A549 (cell line): ENCODE results near the gene TRIM8. TPM values are rescaled to one million over a fixed set of nuclear protein-coding genes. Genes with fewer than 3 reads are reported as not detected.
A peak's percentile ranks its signal among the peaks of the same experiment; 100 is the strongest.

Experiments
- ATAC-seq, 2 experiments: fragments of 200-7000 bp in 1 of 2; fragments of >200 bp in 1 of 2; cut with Nextera tagmentation in 1 of 2; cut with Tn5 transposase in 1 of 2; 3 replicates each; pipeline versions ENCODE4 v1.8.0 to v1.9.1; 2018 to 2020; ENCODE audit warnings: mild to moderate bottlenecking in 1 of 2, moderate library complexity in 1 of 2
- CTCF ChIA-PET: fragments of 300-600 bp; sonication (Branson Sonifier 250); formaldehyde crosslinking; extraction: SDS; loops from one replicate; lab custom pipeline; 2021; ENCODE audit warnings: antibody characterized with exemption, inconsistent platforms; lab: Yijun Ruan, JAX
- POLR2A ChIA-PET: fragments of 350-600 bp; formaldehyde crosslinking; extraction: SDS; loops from one replicate; lab custom pipeline; 2021; ENCODE audit warnings: antibody characterized with exemption, inconsistent platforms; lab: Yijun Ruan, JAX
- DNase-seq, 2 experiments: peaks; one replicate each; pipeline versions ENCODE4 v3.0.0 to v3.0.0-alpha.2; 2011 to 2016; ENCODE audit warnings: low read depth in 1 of 2, low spot score in 1 of 2
- FAIRE-seq: peaks from 2 replicates; lab custom pipeline; 2011; peaks lifted over from hg19 to GRCh38; lab: Jason Lieb, UNC
- H3K27ac ChIP-seq, 2 experiments: fragments of >200 bp; sonication (Bioruptor Twin); formaldehyde crosslinking; 3 replicates each; pipeline ENCODE4 v1.5.1; 2016 to 2017
- H3K4me1 ChIP-seq: fragments of >200 bp; sonication (Bioruptor Twin); formaldehyde crosslinking; 3 replicates; pipeline ENCODE4 v1.6.1; 2016
- H3K4me2 ChIP-seq: fragments of >200 bp; sonication (Bioruptor Twin); formaldehyde crosslinking; 3 replicates; pipeline ENCODE4 v1.6.1; 2016
- H3K4me3 ChIP-seq: fragments of >200 bp; sonication (Bioruptor Twin); formaldehyde crosslinking; 3 replicates; pipeline ENCODE4 v1.5.1; 2016
- H3K9me3 ChIP-seq: fragments of >200 bp; sonication (Bioruptor Twin); formaldehyde crosslinking; 3 replicates; pipeline ENCODE4 v1.6.1; 2016
- BHLHE40 ChIP-seq: IDR thresholded peaks from 2 replicates; pipeline ENCODE4 v1.6.1; 2012; ENCODE audit warnings: low read depth, low read length, inconsistent platforms
- CBX8 ChIP-seq: fragments of 200-600 bp; sonication (generic); IDR thresholded peaks from 2 replicates; pipeline ENCODE4 v1.6.1; 2016
- CHD2 ChIP-seq: fragments of 150-350 bp; IDR thresholded peaks from 2 replicates; pipeline ENCODE4 v1.6.1; 2014; ENCODE audit warnings: low read length; ENCODE audit not compliant: partially characterized antibody
- ESRRA ChIP-seq: fragments of 150-350 bp; IDR thresholded peaks from 2 replicates; pipeline ENCODE4 v1.6.1; 2014; ENCODE audit warnings: mild to moderate bottlenecking, low read length, borderline replicate concordance
- FOSB ChIP-seq: fragments of 250-450 bp; sonication (Bioruptor Pico); IDR thresholded peaks from 2 replicates; pipeline ENCODE4 v1.5.0; 2020; ENCODE audit warnings: mild to moderate bottlenecking, moderate library complexity
- FOSL2 ChIP-seq, 2 experiments: fragments of 450-650 bp in 1 of 2; fragments of >200 bp in 1 of 2; sonication (Bioruptor Twin) in 1 of 2; formaldehyde crosslinking; IDR thresholded peaks; 2 replicates each; pipeline versions ENCODE4 v1.5.0 to v1.6.1; 2016 to 2020; ENCODE audit warnings: mild to moderate bottlenecking in 1 of 2, moderate library complexity in 1 of 2
- FOXS1 ChIP-seq: fragments of 250-450 bp; sonication (Bioruptor Pico); IDR thresholded peaks from 2 replicates; pipeline ENCODE4 v1.5.0; 2020; ENCODE audit warnings: mild to moderate bottlenecking, moderate library complexity
- HDAC2 ChIP-seq: fragments of 200-600 bp; sonication (generic); IDR thresholded peaks from 2 replicates; pipeline ENCODE4 v1.6.1; 2016
- HOXB13 ChIP-seq: fragments of 250-450 bp; sonication (Bioruptor Pico); IDR thresholded peaks from 2 replicates; pipeline ENCODE4 v1.5.0; 2020; ENCODE audit warnings: low read depth, mild to moderate bottlenecking, moderate library complexity
- JUNB ChIP-seq: fragments of >200 bp; sonication (Bioruptor Twin); formaldehyde crosslinking; IDR thresholded peaks from 2 replicates; pipeline ENCODE4 v1.6.1; 2016
- KDM1A ChIP-seq: fragments of 200-600 bp; sonication (generic); IDR thresholded peaks from 2 replicates; pipeline ENCODE4 v1.6.1; 2016; ENCODE audit warnings: low read depth, mild to moderate bottlenecking
- KDM5A ChIP-seq: fragments of 200-600 bp; sonication (generic); IDR thresholded peaks from 2 replicates; pipeline ENCODE4 v1.6.1; 2016; ENCODE audit warnings: antibody characterized with exemption, mild to moderate bottlenecking
- MAFK ChIP-seq: fragments of 450-650 bp; IDR thresholded peaks from 2 replicates; pipeline ENCODE4 v1.6.1; 2014; ENCODE audit not compliant: partially characterized antibody
- NPAS2 ChIP-seq: fragments of 250-450 bp; sonication (Bioruptor Pico); IDR thresholded peaks from 2 replicates; pipeline ENCODE4 v1.8.0; 2022; ENCODE audit warnings: mild to moderate bottlenecking, moderate library complexity, borderline replicate concordance
- POLR2A ChIP-seq: IDR thresholded peaks from 2 replicates; pipeline ENCODE4 v1.6.1; 2012; ENCODE audit warnings: mild to moderate bottlenecking, low read length
- RAD21 ChIP-seq, 2 experiments: fragments of >200 bp in 1 of 2; sonication (Bioruptor Twin) in 1 of 2; formaldehyde crosslinking in 1 of 2; IDR thresholded peaks in 1 of 2; conservative IDR thresholded peaks in 1 of 2; 2 replicates in 1 of 2; 3 replicates in 1 of 2; pipeline ENCODE4 v1.6.1; 2012 to 2018; ENCODE audit warnings: inconsistent platforms in 1 of 2
- RARB ChIP-seq: fragments of 250-450 bp; sonication (Bioruptor Pico); IDR thresholded peaks from 2 replicates; pipeline ENCODE4 v1.8.0; 2021; ENCODE audit warnings: mild to moderate bottlenecking, moderate library complexity
- RCOR1 ChIP-seq: fragments of 150-350 bp; IDR thresholded peaks from 2 replicates; pipeline ENCODE4 v1.6.1; 2014; ENCODE audit warnings: antibody characterized with exemption, low read length, low read depth
- RFX5 ChIP-seq: fragments of 450-650 bp; IDR thresholded peaks from 2 replicates; pipeline ENCODE4 v1.7.1; 2014; ENCODE audit warnings: antibody characterized with exemption, mild to moderate bottlenecking, moderate library complexity
- RNF2 ChIP-seq: fragments of 200-600 bp; sonication (generic); IDR thresholded peaks from 2 replicates; pipeline ENCODE4 v1.6.1; 2016; ENCODE audit warnings: low read depth, mild to moderate bottlenecking, antibody characterized with exemption, moderate library complexity, borderline replicate concordance
- SMC3 ChIP-seq: fragments of >200 bp; sonication (Bioruptor Twin); formaldehyde crosslinking; IDR thresholded peaks from 3 replicates; pipeline ENCODE4 v1.6.1; 2018; ENCODE audit warnings: inconsistent platforms
- TP53 ChIP-seq: fragments of 250-450 bp; sonication (Bioruptor Pico); IDR thresholded peaks from 2 replicates; pipeline ENCODE4 v1.5.0; 2021; ENCODE audit warnings: mild to moderate bottlenecking, moderate library complexity
- ZFP36 ChIP-seq: fragments of 450-650 bp; IDR thresholded peaks from 2 replicates; pipeline ENCODE4 v1.6.1; 2014; ENCODE audit warnings: borderline replicate concordance; ENCODE audit not compliant: partially characterized antibody
- ZSCAN20 ChIP-seq: fragments of 250-450 bp; sonication (Bioruptor Pico); IDR thresholded peaks from 2 replicates; pipeline ENCODE4 v1.8.0; 2022; ENCODE audit warnings: mild to moderate bottlenecking, moderate library complexity
- WGBS: methylation state at CpG from one replicate; pipeline ENCODE4 v1.1.6; 2017; ENCODE audit errors: missing lambda C conversion rate; 5-methylcytosine and 5-hydroxymethylcytosine counted together
- polyA plus RNA-seq, 4 experiments: library from polyadenylated mRNA; depleted of rRNA in 3 of 4; stranded (reverse); fragments of >200 nt; fragmentation: RNase III in 1 of 4; extraction: RNeasy Plus Mini Kit Qiagen cat#74134 plus additional on column Dnase treatment in 1 of 4; gene quantifications; 2 replicates in 3 of 4; 3 replicates in 1 of 4; pipeline ENCODE4 v1.2.3, GENCODE V29; 2011 to 2017
- TF ChIP-seq, protein P1 (sequence below): fragments of >200 bp; sonication (Bioruptor Twin); formaldehyde crosslinking; IDR thresholded peaks from 3 replicates; pipeline ENCODE4 v1.6.1; 2016

TRIM8 gene
- polyA plus RNA-seq, 2 of the 4 experiments (the other 2 are of a cell fraction), result 22.8 to 32.5 TPM

DNA sequence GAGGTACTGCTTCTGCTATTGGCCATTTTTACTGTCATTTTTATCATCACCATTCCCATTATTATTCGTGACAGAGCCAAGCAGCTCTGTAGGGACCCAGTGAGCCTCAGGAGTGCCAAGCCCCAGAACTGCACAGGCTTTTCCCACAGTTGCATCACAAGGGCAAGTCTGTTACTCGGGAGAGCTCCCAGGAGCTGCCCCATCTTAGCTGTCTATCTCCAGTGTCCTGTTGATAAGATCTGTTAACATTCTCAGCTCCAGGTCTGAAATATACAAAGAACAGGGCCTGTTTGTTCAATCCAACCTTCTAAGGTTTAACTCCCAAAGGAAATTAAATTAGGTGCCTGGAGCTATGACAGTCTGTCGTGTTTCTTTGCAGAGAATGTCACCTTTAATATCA lies 20.2 kb upstream of the TRIM8 start:
- CTCF ChIA-PET, result interaction anchor here (0.9 to 1.0 kb wide), 4 partner anchors 9 to 120 kb away, joined by 3 to 4 read pairs (median 3); partner anchors contain the start of gene SUFU
- FAIRE-seq (no peak), ATAC-seq (no peak), DNase-seq (no peak)
- H3K9me3 ChIP-seq, result no peaks in the 10 kb centered on the region
- no peak for TF ChIP-seq RCOR1
- 75% methylated on average over 3 of the region's 3 CpGs for WGBS
- peaks cover 20% of the 10 kb centered on the region for H3K4me1 ChIP-seq
- no peak overlapping the region for H3K4me3 ChIP-seq
- POLR2A ChIA-PET, result no interaction called here
- H3K4me2 ChIP-seq, result no peak overlapping the region
- H3K27ac ChIP-seq, result no peak overlapping the region

DNA sequence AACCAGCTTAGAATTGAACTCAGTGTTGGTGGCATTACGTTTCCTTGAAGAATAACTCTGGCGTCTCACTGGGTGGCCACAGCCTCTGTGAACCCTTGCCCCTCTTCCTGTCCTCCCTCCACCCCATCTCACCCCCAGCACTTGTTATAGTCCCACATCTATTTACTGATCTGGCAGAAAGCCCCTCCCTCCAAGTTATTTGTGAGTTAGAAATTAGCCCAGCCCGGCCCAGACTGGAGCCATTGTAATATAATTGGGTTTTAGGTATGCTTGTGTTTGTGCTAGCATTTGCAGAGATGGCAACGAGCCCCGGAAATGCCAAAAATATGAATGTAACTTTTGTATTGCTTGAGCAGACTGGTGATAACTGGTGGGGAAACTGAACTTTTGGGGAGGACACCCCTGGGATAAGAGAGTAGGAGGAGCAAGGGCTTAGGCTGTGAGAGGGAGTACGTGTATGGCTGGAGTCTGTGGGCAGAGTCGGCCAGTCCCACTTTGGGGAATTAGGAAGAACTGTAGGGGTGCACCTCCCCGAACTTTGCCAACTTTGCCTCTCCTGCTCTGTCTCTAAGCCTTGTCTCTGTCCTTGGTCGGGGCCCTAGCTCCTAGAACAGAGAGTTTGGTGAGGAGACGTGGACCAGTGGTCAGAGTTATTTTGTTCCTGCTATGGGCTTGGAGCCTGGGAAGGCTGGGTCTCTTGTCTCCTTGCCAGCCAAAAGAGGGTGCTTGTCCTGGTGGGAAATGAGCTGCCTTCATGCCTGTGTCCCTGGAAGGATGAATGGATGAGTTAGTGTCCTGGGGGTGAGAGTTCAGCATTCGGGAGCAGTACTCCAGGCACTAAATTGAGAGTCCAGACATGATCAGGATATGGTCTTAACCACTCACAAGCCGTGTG lies 19.3 kb upstream of the TRIM8 start:
- H3K4me2 ChIP-seq, result no peak overlapping the region
- WGBS, result 88% methylated on average over 12 of the region's 12 CpGs
- no peaks in the 10 kb centered on the region for H3K9me3 ChIP-seq
- ChIA-PET POLR2A (no interaction called here), CTCF (interaction anchor here (0.7 to 1.1 kb wide), 6 partner anchors 10 to 273 kb away, joined by 3 to 4 read pairs (median 3); partner anchors contain the start of gene SUFU)
- FAIRE-seq (no peak), DNase-seq (no peak), ATAC-seq (no peak)
- no peak for TF ChIP-seq HOXB13
- TF ChIP-seq MAFK, result no peak
- TF ChIP-seq ZFP36, result no peak
- TF ChIP-seq BHLHE40, result no peak
- no peak for TF ChIP-seq FOXS1 (CRISPR knock-in tag)
- no peak for TF ChIP-seq NPAS2
- no peak for TF ChIP-seq ZSCAN20
- TF ChIP-seq KDM5A, result no peak
- TF ChIP-seq RARB (CRISPR knock-in tag), result no peak
- TF ChIP-seq POLR2A, result no peak
- TF ChIP-seq SMC3, result no peak
- no peak for TF ChIP-seq FOSL2 (IDR thresholded peaks at IDR 0.05)
- TF ChIP-seq FOSL2 (CRISPR knock-in tag; IDR thresholded peaks at IDR 0.05), result no peak
- no peak for TF ChIP-seq RAD21 (conservative IDR thresholded peaks at IDR 0.05 in 1 of 2, IDR thresholded peaks at IDR 0.05 in 1 of 2)
- no peak for TF ChIP-seq CBX8
- TF ChIP-seq JUNB, result no peak
- no peak overlapping the region for H3K27ac ChIP-seq
- H3K4me1 ChIP-seq, result peaks cover 29% of the 10 kb centered on the region
- H3K4me3 ChIP-seq, result no peak overlapping the region

DNA sequence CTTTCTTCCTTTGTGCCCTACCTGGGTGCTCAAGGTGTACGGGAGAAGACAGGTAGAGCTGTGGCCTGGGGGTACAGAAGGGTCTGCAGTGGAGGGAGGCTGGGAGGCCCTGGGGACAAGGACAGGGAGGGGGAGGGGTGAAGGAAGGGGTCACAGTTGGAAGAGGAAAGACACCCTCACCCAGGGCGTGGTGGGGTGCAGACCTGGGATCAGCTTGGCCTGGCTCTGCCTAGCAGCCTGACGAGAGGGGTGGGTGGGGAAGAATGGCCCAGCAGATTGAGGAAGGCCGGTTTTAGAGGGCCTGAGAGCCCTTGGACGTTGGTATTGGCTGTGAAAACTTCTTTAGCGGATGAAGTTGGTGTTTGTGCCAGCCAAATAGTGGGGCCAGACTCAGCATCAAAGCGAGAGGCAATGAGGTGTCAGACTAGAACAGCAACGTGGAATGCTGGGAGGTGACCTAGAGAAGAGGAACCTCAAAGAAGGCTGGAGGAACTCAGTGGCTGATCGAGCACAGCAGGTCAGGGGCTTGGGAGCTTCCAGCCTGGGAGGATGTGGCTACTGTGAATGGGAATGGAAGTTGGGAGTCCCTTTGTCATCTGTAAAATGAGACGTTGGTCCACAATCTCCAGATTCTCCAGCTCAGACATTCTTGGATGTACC lies 18.1 kb upstream of the TRIM8 start:
- CTCF ChIA-PET, result interaction anchor here (0.6 to 2.0 kb wide), 4 partner anchors 18 to 269 kb away, joined by 3 to 8 read pairs (median 6); partner anchors contain the start of gene TRIM8
- FAIRE-seq (no peak), ATAC-seq (no peak), DNase-seq (no peak)
- H3K9me3 ChIP-seq, result no peaks in the 10 kb centered on the region
- peaks cover 30% of the 10 kb centered on the region for H3K4me1 ChIP-seq
- POLR2A ChIA-PET, result no interaction called here
- H3K27ac ChIP-seq, result peak overlapping the region in 1 of 2 experiments; percentile 86; a peak in 2 of 6 replicates
- no peak overlapping the region for H3K4me3 ChIP-seq
- TF ChIP-seq FOSB (CRISPR knock-in tag) (no peak), KDM1A (no peak), NPAS2 (no peak), FOXS1 (CRISPR knock-in tag) (no peak), RFX5 (no peak), ESRRA (no peak), ZSCAN20 (no peak), CBX8 (no peak), RARB (CRISPR knock-in tag) (no peak), TP53 (no peak), RNF2 (no peak), CHD2 (no peak), HDAC2 (no peak)
- TF ChIP-seq, protein P1, sequence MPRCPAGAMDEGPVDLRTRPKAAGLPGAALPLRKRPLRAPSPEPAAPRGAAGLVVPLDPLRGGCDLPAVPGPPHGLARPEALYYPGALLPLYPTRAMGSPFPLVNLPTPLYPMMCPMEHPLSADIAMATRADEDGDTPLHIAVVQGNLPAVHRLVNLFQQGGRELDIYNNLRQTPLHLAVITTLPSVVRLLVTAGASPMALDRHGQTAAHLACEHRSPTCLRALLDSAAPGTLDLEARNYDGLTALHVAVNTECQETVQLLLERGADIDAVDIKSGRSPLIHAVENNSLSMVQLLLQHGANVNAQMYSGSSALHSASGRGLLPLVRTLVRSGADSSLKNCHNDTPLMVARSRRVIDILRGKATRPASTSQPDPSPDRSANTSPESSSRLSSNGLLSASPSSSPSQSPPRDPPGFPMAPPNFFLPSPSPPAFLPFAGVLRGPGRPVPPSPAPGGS, result no peak
- TF ChIP-seq, all 56 proteins: peak for 0
- no peak overlapping the region for H3K4me2 ChIP-seq
- WGBS, result 88% methylated on average over 10 of the region's 10 CpGs
